Transverse colon (tissue), 4 donors: ENCODE data around the gene KIAA2012. TPM values are rescaled to one million over a fixed set of nuclear protein-coding genes. Genes with fewer than 3 reads are reported as not detected.

Source experiments
- DNase-seq: peaks from one replicate; pipeline ENCODE4 v3.0.0-alpha.2; 2019
- H3K27ac ChIP-seq, 4 donors: fragments of 200-600 bp; sonication (generic); 2 replicates each; pipeline ENCODE4 v1.5.1; 2016 to 2018; ENCODE audit warnings: inconsistent platforms in 4 of 4
- H3K27me3 ChIP-seq: fragments of 200-600 bp; sonication (generic); 2 replicates; pipeline ENCODE4 v1.5.1; 2017; ENCODE audit warnings: inconsistent platforms
- H3K36me3 ChIP-seq, 4 donors: fragments of 200-600 bp; sonication (generic); 2 replicates each; pipeline ENCODE4 v1.5.1; 2017 to 2019; ENCODE audit warnings: inconsistent platforms in 4 of 4
- H3K4me1 ChIP-seq, 4 donors: fragments of 200-600 bp; sonication (generic); 2 replicates each; pipeline ENCODE4 v1.5.1; 2017 to 2020; ENCODE audit warnings: inconsistent platforms in 4 of 4
- H3K4me3 ChIP-seq, 4 donors: fragments of 200-600 bp; sonication (generic); 1 replicate in 1 of 4; 2 replicates in 3 of 4; pipeline versions ENCODE4 v1.5.1 to v1.6.1; 2017 to 2019; ENCODE audit warnings: inconsistent platforms in 4 of 4
- H3K9me3 ChIP-seq, 2 donors: fragments of 200-600 bp; sonication (generic); 2 replicates each; pipeline ENCODE4 v1.5.1; 2017 to 2019; ENCODE audit warnings: inconsistent platforms in 2 of 2
- CTCF ChIP-seq, 5 experiments: fragments of 200-600 bp in 3 of 5; fragments of 450-650 bp in 2 of 5; sonication (generic) in 3 of 5; IDR thresholded peaks; 1 replicate in 2 of 5; 2 replicates in 3 of 5; pipeline ENCODE4 v1.5.1; 2016 to 2017; ENCODE audit warnings: antibody characterized with exemption in 5 of 5, inconsistent platforms in 3 of 5, mild to moderate bottlenecking in 2 of 5, moderate library complexity in 1 of 5
- EP300 ChIP-seq: sonication (generic); formaldehyde crosslinking; IDR thresholded peaks from one replicate; pipeline ENCODE4 v1.6.1; 2017; ENCODE audit warnings: antibody characterized with exemption, low read depth
- POLR2A ChIP-seq: fragments of 450-650 bp; IDR thresholded peaks from one replicate; pipeline ENCODE4 v1.6.1; 2016; ENCODE audit warnings: antibody characterized with exemption, mild to moderate bottlenecking, moderate library complexity
- POLR2AphosphoS5 ChIP-seq, 3 donors: sonication (generic); formaldehyde crosslinking; IDR thresholded peaks; one replicate each; pipeline ENCODE4 v1.6.1; 2016; ENCODE audit warnings: antibody characterized with exemption in 3 of 3
- WGBS, 2 donors: methylation state at CpG; one replicate each; pipeline ENCODE4 v1.1.5; 2018; ENCODE audit warnings: low coverage in 1 of 2; 5-methylcytosine and 5-hydroxymethylcytosine counted together
- in situ Hi-C, 4 donors: fragments of 200-750 bp; cut with MboI; loops; one replicate each; pipeline versions ENCODE4 v1.15.0 to v1.15.1; 2017; ENCODE audit warnings: low sequenced_read_pairs in 3 of 4, low pct_ligation_motif_present in 1 of 4, low pct_unique_long_range_greater_than_20kb in 1 of 4
- intact Hi-C: fragments of 100-400 bp; cut with DNase I; formaldehyde crosslinking; loops from one replicate; pipeline ENCODE4 v1.15.1; 2023; ENCODE audit warnings: low total_unique reads
- total RNA-seq, 4 donors: library from RNA; depleted of rRNA; stranded (reverse); fragments of >200 nt; gene quantifications; one replicate each; pipeline ENCODE4 v1.1.0, GENCODE V29; 2016

Gene KIAA2012
- total RNA-seq, 4 donors from 2014 or later: not detected

GRCh38 chr2:202154613-202155012 is 81.6 kb downstream of the KIAA2012 start:
- Histone ChIP-seq H3K27me3 (no peaks in the 10 kb centered on the region), H3K27ac (peak overlapping the region in 1 of 4 donors; percentile 51), H3K36me3 (no peaks in the 10 kb centered on the region), H3K4me1 (peaks cover 0 to 3% (median 0%) of the 10 kb centered on the region in 4 donors), H3K9me3 (no peaks in the 10 kb centered on the region), H3K4me3 (no peak overlapping the region)
- no peak for DNase-seq
- WGBS, 2 donors: 65 to 78% methylated on average over 8 to 9 of the region's 9 CpGs
- intact Hi-C loops: no loop called here
- in situ Hi-C loops: no loop called here
- TF ChIP-seq POLR2A: no peak
- TF ChIP-seq CTCF (IDR thresholded peaks at IDR 0.05): no peak
- TF ChIP-seq POLR2AphosphoS5 (IDR thresholded peaks at IDR 0.05): no peak
- TF ChIP-seq EP300: no peak

GRCh38 chr2:202157211-202157990 is 84.3 kb downstream of the KIAA2012 start:
- Histone ChIP-seq H3K27ac (no peak overlapping the region), H3K4me3 (no peak overlapping the region), H3K36me3 (no peaks in the 10 kb centered on the region), H3K9me3 (no peaks in the 10 kb centered on the region), H3K27me3 (no peaks in the 10 kb centered on the region), H3K4me1 (no peaks in the 10 kb centered on the region)
- DNase-seq: no peak
- 74 to 85% methylated on average over 3 to 4 of the region's 4 CpGs for WGBS, 2 donors
- intact Hi-C loops (no loop called here), in situ Hi-C loops (no loop called here)
- TF ChIP-seq CTCF (IDR thresholded peaks at IDR 0.05): no peak
- no peak for TF ChIP-seq EP300
- TF ChIP-seq POLR2A: no peak
- TF ChIP-seq POLR2AphosphoS5 (IDR thresholded peaks at IDR 0.05): no peak

GRCh38 chr2:202158796-202159195 is 85.7 kb downstream of the KIAA2012 start:
- in situ Hi-C loops: no loop called here
- TF ChIP-seq POLR2A: no peak
- peak in 1 of 5 experiments; percentile 6 for TF ChIP-seq CTCF (IDR thresholded peaks at IDR 0.05)
- TF ChIP-seq EP300: no peak
- TF ChIP-seq POLR2AphosphoS5 (IDR thresholded peaks at IDR 0.05): no peak
- intact Hi-C loops: no loop called here
- Histone ChIP-seq H3K27me3 (no peaks in the 10 kb centered on the region), H3K27ac (no peak overlapping the region), H3K4me3 (no peak overlapping the region), H3K4me1 (no peaks in the 10 kb centered on the region), H3K9me3 (no peaks in the 10 kb centered on the region), H3K36me3 (no peaks in the 10 kb centered on the region)
- 50 to 62% methylated on average over 1 to 5 of the region's 5 CpGs for WGBS, 2 donors
- DNase-seq: no peak

- DNase-seq: no peak
- Histone ChIP-seq H3K4me3 (no peak overlapping the region), H3K4me1 (no peaks in the 10 kb centered on the region), H3K36me3 (no peaks in the 10 kb centered on the region), H3K9me3 (no peaks in the 10 kb centered on the region), H3K27me3 (no peaks in the 10 kb centered on the region), H3K27ac (peak overlapping the region in 1 of 4 donors; percentile 66)
- in situ Hi-C loops: no loop called here
- no peak for TF ChIP-seq POLR2A
- TF ChIP-seq POLR2AphosphoS5 (IDR thresholded peaks at IDR 0.05): peak in 2 of 3 donors; percentile 15 to 34
- no peak for TF ChIP-seq CTCF (IDR thresholded peaks at IDR 0.05)
- no peak for TF ChIP-seq EP300
- intact Hi-C loops: no loop called here
- 70 to 89% methylated on average over 5 to 8 of the region's 8 CpGs for WGBS, 2 donors
Measured at GRCh38 chr2:202161151-202161835, 88.2 kb downstream of the KIAA2012 start.
